Muscle of arm (tissue), 12 donors: ENCODE data around the gene ACOT8. TPM values are rescaled to one million over a fixed set of nuclear protein-coding genes. Genes with fewer than 3 reads are reported as not detected.
"Not testable (repeated sequence)": the region's sequence is repeated elsewhere in the genome, so short reads cannot be mapped to it uniquely, and the experiment has no call there.

ENCODE experiments used
- DNase-seq: peaks from one replicate; pipeline ENCODE4 v3.0.0-alpha.2; 2013
- polyA plus RNA-seq, 12 donors: library from polyadenylated mRNA; unstranded; fragments of 120-200 nt; gene quantifications; one replicate each; pipeline ENCODE4 v1.2.1, GENCODE V29; 2013; ENCODE audit not compliant: insufficient read length in 12 of 12

The ACOT8 gene
- polyA plus RNA-seq, 12 donors = 14.1 to 28.6 (median 22.1) TPM; not detected in 1

DNA sequence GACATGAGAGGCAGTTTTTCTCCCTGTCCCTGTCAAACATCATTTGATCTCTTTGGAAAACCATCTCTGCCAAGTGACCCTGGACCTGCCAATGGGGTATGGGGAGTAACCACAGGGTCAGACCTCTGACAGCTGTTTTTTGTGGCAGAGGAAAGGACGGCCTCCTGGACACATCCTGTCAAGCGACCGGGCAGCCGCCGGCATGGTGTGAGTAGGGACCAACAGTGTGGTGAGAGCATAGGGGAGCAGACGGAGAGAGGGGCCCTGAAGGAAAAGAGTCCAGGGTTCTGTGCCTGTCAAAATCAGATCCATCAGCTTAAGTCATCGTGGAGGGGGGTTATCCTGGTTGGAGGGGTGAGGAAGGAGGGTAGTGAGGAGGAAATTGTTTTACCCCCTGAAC lies 55.3 kb downstream of the ACOT8 start:
- no peak for DNase-seq

DNA sequence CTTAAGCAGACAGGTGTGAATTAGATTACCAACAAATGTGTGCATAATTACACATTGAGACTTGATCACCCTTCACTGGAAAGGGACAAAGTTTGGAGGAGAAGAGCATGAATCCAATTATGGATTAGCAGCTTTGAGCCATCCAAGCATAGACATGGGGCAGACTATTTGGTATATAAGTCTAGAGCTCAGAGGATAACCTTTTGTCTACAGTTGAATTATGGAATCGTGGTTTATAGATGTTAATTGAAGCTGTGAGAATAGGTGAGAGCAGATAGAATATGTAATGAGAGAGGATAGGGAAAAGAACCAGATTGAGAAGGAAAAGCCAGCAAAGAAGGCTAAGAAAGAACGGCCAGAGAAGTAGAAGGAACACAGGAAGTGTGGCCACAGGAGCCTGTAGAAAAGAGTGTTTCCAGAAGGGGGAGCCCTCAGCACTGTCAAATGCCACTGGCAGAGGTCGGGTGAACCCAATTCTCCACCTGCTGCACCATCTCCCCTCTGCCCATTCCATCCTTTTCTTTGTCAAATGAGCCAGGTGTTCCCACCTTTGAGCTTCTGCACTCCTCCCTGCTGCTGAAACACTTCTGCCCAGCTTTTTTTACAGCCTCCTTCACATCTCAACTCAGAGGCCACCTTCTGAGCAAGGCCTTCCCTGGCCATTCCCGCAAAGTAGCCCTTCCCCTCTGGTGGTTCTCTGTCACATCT lies 58.1 kb downstream of the ACOT8 start:
- peak; percentile 46 for DNase-seq

DNA sequence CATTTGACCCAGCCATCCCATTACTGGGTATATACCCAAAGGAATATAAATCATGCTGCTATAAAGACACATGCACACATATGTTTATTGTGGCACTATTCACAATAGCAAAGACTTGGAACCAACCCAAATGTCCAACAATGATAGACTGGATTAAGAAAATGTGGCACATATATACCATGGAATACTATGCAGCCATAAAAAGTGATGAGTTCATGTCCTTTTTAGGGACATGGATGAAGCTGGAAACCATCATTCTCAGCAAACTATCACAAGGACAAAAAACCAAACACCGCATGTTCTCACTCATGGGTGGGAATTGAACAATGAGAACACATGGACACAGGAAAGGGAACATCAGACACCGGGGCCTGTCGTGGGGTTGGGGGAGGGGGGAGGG lies 59.2 kb downstream of the ACOT8 start:
- DNase-seq = not testable (repeated sequence)

DNA sequence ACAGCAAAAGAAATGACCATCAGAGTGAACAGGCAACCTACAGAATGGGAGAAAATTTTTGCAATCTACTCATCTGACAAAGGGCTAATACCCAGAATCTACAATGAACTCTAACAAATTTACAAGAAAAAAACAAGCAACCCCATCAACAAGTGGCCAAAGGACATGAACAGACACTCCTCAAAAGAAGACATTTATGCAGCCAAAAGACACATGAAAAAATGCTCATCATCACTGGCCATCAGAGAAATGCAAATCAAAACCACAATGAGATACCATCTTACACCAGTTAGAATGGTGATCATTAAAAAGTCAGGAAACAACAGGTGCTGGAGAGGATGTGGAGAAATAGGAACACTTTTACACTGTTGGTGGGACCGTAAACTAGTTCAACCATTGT lies 59.7 kb downstream of the ACOT8 start:
- DNase-seq = not testable (repeated sequence)

DNA sequence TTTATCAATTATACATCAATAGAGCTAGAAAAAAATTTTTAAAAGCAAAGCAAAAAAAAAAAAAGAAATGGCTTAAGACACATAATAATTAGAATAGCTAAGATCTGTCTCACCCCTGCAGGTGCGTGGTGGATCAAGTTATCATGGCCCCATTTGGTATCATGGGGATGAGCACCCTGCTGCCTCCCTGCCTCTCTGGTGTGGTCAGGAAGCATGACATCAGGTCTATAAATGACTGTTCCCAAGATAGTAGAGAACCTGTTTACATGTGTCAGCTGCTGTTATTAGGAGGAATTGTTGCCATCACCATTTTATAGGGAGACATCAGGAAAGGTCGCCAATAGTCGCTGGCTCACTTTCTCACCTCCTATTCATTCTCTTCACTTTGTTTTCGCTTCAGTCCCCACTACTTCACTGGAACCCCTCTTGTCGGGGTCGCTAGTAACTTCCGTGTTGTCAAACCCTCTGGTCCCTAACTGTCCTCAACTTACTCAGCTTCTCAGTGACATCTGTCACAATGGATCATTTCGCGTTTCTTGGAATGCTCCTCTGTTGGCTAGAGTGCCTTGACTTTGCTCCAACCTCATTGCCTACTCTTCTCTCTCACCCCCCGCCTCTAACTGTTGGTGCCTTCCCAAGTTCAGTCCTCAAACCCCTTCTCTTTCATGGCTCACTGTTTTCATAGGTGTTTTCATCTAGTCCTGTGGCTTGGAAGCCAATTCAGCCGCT lies 60.7 kb downstream of the ACOT8 start:
- DNase-seq = no peak

DNA sequence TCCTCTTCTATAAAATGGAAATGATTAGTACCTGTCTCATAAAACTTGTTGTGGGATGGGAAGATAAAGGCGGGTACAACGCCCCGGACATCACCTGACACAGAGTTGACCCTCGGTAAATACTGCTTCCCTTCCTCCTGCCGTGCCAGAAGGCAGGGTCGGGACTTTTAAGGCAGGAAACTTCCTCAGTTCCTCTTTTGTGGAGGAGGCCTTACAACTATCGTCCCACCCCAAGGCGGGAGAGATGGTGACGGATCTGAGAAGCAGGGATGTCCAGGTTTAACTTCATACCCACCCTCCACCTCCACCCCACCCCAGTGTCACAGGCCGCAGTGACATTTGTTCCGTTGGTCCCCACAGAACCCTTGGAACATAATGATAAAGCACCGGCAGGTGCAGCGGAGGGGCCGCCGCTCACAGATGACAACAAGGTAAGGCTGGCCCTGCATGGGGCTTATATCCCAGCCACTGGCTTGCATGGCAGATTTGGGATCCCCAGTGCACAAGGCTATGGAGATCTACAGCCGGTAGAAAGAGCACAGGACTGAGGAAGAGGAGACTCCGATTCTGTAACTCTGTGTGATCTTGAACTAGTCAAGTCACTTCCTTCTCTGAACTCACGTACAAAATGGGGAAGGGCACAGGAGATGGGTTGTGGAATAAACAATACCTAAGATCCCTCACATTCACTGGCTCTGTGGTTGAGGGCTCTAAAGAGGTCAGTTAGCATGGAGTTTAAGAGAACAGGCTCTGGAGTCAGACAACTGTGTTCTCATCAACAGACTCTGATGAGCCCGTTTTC lies 64.7 kb downstream of the ACOT8 start:
- DNase-seq = no peak

Other genes starting within 250 kb of the ACOT8 start
- not detected for gene WFDC10A, start 227.7 kb downstream of the ACOT8 start, polyA plus RNA-seq
- gene WFDC9, start 226.1 kb downstream of the ACOT8 start, polyA plus RNA-seq = not detected
- gene WFDC11, start 187.2 kb downstream of the ACOT8 start, polyA plus RNA-seq = not detected
- under 1 TPM in 1 of 12 donors, not detected in 11; 0.13 TPM for gene WFDC13, start 155.4 kb downstream of the ACOT8 start, polyA plus RNA-seq
- gene WFDC10B, start 152.4 kb downstream of the ACOT8 start, polyA plus RNA-seq = not detected
- not detected for gene SPINT4, start 135.0 kb downstream of the ACOT8 start, polyA plus RNA-seq
- gene WFDC3, start 65.5 kb downstream of the ACOT8 start, polyA plus RNA-seq = 1 to 10 TPM in 3 of 12 donors, under 1 TPM in 6, not detected in 3; 0.18 to 1.8 (median 0.74) TPM
- 10 to 100 TPM in 11 of 12 donors, not detected in 1; 33.2 to 55.0 (median 45.1) TPM for gene DNTTIP1, start 65.4 kb downstream of the ACOT8 start, polyA plus RNA-seq
- gene UBE2C, start 44.7 kb downstream of the ACOT8 start, polyA plus RNA-seq = 10 to 100 TPM in 11 of 12 donors, not detected in 1; 19.8 to 66.7 (median 30.8) TPM
- 1,000 to 10,000 TPM; 1,517 to 8,366 (median 5,425) TPM for gene TNNC2, start 30.1 kb downstream of the ACOT8 start, polyA plus RNA-seq
- 10 to 100 TPM in 11 of 12 donors, not detected in 1; 14.4 to 30.9 (median 22.4) TPM for gene SNX21, start 23.6 kb downstream of the ACOT8 start, polyA plus RNA-seq
- gene ZSWIM3, start 222 bp upstream of the ACOT8 start, polyA plus RNA-seq = 1 to 10 TPM in 10 of 12 donors, not detected in 2; 3.0 to 4.1 (median 3.5) TPM
- gene ZSWIM1, start 23.8 kb upstream of the ACOT8 start, polyA plus RNA-seq = 10 to 100 TPM in 6 of 12 donors, 1 to 10 TPM in 5, not detected in 1; 5.0 to 14.3 (median 10.2) TPM
- 10 to 100 TPM in 1 of 12 donors, 1 to 10 TPM in 10, not detected in 1; 2.9 to 17.1 (median 6.7) TPM for gene SPATA25, start 30.2 kb upstream of the ACOT8 start, polyA plus RNA-seq
- 10 to 100 TPM in 9 of 12 donors, 1 to 10 TPM in 2, not detected in 1; 8.2 to 20.2 (median 11.3) TPM for gene NEURL2, start 33.8 kb upstream of the ACOT8 start, polyA plus RNA-seq
- gene CTSA, start 33.9 kb upstream of the ACOT8 start, polyA plus RNA-seq = 100 to 1,000 TPM in 1 of 12 donors, 10 to 100 TPM in 10, not detected in 1; 54.5 to 110 (median 60.1) TPM
- gene PLTP, start 54.8 kb upstream of the ACOT8 start, polyA plus RNA-seq = 10 to 100 TPM in 11 of 12 donors, not detected in 1; 13.1 to 54.0 (median 21.1) TPM
- gene PCIF1, start 77.3 kb upstream of the ACOT8 start, polyA plus RNA-seq = 10 to 100 TPM in 11 of 12 donors, not detected in 1; 20.6 to 40.3 (median 22.7) TPM
- 10 to 100 TPM in 5 of 12 donors, 1 to 10 TPM in 6, not detected in 1; 6.4 to 16.5 (median 9.4) TPM for gene ZNF335, start 114.8 kb upstream of the ACOT8 start, polyA plus RNA-seq
- gene MMP9, start 151.5 kb upstream of the ACOT8 start, polyA plus RNA-seq = 10 to 100 TPM in 1 of 12 donors, 1 to 10 TPM in 3, under 1 TPM in 7, not detected in 1; 0.09 to 23.8 (median 0.29) TPM
- 1 to 10 TPM in 5 of 12 donors, under 1 TPM in 5, not detected in 2; 0.67 to 3.3 (median 1.1) TPM for gene SLC12A5, start 171.8 kb upstream of the ACOT8 start, polyA plus RNA-seq
- 10 to 100 TPM in 11 of 12 donors, not detected in 1; 23.4 to 40.7 (median 34.5) TPM for gene NCOA5, start 232.6 kb upstream of the ACOT8 start, polyA plus RNA-seq